Mammary epithelial cell (primary cell): Measurements from ENCODE around the gene FRMD3.

Experiments used
- EZH2 ChIP-seq: IDR thresholded peaks from 2 replicates; pipeline ENCODE4 v1.6.1; 2012; ENCODE audit warnings: low read length, inconsistent platforms, borderline replicate concordance
- TF ChIP-seq, protein P1 (sequence below), 2 donors: IDR thresholded peaks in 1 of 2; conservative IDR thresholded peaks in 1 of 2; 2 replicates each; pipeline ENCODE4 v1.5.1; 2011 to 2012; ENCODE audit warnings: inconsistent platforms in 2 of 2, low read length in 2 of 2, mild to moderate bottlenecking in 2 of 2, control low read depth in 1 of 2, low read depth in 1 of 2; ENCODE audit not compliant: insufficient read depth in 1 of 2; ENCODE audit errors: extremely low read depth in 1 of 2

DNA sequence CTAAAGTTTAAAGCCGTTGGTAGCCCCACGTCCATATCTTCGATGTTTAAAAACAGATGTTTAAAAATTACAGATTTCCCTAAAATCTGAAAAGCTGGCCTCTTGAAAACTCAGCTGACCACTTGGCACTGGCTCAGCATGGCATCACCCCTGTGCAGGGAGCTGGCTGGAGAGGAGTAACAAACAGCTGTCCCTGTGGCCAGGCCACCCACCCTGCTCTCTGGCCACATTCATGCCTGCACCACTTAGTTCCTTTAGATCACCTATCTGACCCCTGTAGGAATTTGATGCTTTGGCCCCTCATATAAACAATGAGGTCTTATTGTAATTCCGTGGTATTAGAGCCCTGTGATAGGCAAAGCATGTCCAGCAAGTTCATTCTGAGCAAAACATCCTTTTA lies 107.5 kb downstream of the FRMD3 start:
- TF ChIP-seq, protein P1, sequence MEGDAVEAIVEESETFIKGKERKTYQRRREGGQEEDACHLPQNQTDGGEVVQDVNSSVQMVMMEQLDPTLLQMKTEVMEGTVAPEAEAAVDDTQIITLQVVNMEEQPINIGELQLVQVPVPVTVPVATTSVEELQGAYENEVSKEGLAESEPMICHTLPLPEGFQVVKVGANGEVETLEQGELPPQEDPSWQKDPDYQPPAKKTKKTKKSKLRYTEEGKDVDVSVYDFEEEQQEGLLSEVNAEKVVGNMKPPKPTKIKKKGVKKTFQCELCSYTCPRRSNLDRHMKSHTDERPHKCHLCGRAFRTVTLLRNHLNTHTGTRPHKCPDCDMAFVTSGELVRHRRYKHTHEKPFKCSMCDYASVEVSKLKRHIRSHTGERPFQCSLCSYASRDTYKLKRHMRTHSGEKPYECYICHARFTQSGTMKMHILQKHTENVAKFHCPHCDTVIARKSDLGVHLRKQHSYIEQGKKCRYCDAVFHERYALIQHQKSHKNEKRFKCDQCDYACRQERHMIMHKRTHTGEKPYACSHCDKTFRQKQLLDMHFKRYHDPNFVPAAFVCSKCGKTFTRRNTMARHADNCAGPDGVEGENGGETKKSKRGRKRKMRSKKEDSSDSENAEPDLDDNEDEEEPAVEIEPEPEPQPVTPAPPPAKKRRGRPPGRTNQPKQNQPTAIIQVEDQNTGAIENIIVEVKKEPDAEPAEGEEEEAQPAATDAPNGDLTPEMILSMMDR (conservative IDR thresholded peaks at IDR 0.05 in 1 of 2, IDR thresholded peaks at IDR 0.05 in 1 of 2; ENCODE audit: extremely low read depth in 1 of 2, insufficient read depth in 1 of 2, low read depth in 1 of 2, low read length in 2 of 2) = no peak
- TF ChIP-seq EZH2 = no peak
